OCI-LY1 (cell line): ENCODE data around the gene FOXO3.

Experiments
- CTCF ChIP-seq: fragments of 200-600 bp; sonication (generic), shearing (Covaris generic); IDR thresholded peaks from 2 replicates; pipeline ENCODE4 v1.5.1; 2017; ENCODE audit warnings: mild to moderate bottlenecking, antibody characterized with exemption, low read length, moderate library complexity, mixed read lengths
- EZH2 ChIP-seq: fragments of 200-600 bp; sonication (generic), shearing (Covaris generic); IDR thresholded peaks from 2 replicates; pipeline ENCODE4 v1.8.0; 2017; ENCODE audit warnings: borderline replicate concordance, mixed run types, mild to moderate bottlenecking, antibody characterized with exemption, low read length, moderate library complexity, mixed read lengths

GRCh38 chr6:108524528-108525248, 36.0 kb upstream of the FOXO3 start:
- TF ChIP-seq CTCF: no peak
- no peak for TF ChIP-seq EZH2
